ENCODE data around the gene FAM117A.

The FAM117A gene

DNA sequence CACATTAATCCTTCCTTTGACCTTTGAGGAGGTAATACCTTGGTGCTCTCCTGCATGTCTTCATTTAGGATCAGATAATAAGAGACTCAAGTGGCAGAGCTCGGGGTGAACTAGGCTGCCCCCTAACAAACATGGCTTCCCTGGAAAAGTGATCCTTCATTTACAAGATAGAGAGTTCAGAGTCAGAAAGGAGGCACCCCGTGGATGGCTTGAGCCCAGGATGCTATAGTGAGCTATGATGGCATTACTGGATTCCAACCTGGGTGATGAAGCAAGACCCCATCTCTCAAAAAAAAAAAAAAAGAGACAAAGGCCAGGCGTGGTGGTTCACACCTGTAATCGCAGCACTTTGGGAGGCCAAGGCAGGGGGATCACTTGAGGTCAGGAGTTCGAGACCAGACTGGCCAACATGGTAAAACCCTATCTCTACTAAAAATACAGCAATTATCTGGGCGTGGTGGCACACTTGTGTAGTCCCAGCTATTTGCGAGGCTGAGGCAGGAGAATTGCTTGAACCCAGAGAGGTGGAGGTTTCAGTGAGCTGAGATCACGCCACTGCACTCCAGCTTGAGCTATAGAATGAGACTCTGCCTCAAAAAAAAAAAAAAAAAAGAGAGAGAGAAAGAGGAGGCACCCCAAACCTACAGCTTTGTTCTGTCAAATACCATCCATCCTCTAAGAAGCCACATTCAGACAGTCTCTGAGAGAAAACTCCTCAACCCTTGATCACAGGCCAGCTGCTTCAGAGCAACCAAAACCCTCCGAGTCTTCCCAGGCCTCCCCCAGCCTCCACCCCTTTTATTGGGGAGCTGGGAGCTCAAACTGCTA is 7.4 kb downstream of the FAM117A start:
- FAIRE-seq = no peak
- no peak for DNase-seq (ENCODE audit: insufficient read length, low spot score)
- TF ChIP-seq POLR2A (IDR thresholded peaks at IDR 0.05; ENCODE audit: low read depth, low read length) = no peak

- FAIRE-seq = no peak
- no peak for DNase-seq (ENCODE audit: insufficient read length, low spot score)
- TF ChIP-seq POLR2A (IDR thresholded peaks at IDR 0.05; ENCODE audit: low read depth, low read length) = no peak
These were observed 8.2 kb downstream of the FAM117A start for GRCh38 chr17:49755663-49756283.

DNA sequence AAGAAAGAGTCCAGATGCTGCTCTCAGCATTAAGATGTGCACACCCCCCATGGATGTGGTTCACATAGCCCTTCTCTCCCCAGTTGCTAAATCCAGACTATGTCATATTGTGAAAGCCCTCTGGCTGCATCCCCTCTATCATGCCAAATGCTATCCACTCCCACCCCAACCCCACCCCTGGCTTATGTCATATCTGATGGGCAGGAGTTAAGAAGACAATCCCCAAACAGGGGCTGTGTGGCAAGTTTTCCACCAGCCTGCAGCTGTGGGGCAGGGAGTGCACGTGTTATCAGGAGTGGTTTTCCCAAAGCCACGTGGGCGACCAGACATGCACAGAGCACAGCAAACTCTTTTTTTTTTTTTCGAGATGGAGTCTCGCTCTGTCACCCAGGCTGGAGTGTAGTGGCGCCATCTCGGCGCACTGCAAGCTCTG is 10.0 kb downstream of the FAM117A start:
- FAIRE-seq = no peak

GRCh38 chr17:49752508-49752907 is 11.4 kb downstream of the FAM117A start:
- TF ChIP-seq POLR2A (IDR thresholded peaks at IDR 0.05; ENCODE audit: low read depth, low read length) = no peak
- FAIRE-seq = no peak
- no peak for DNase-seq (ENCODE audit: insufficient read length, low spot score)

More for the DNA sequence above, 10.0 kb downstream of the FAM117A start:
- no peak for TF ChIP-seq POLR2A (IDR thresholded peaks at IDR 0.05; ENCODE audit: low read depth, low read length)
- DNase-seq (ENCODE audit: insufficient read length, low spot score) = no peak

DNA sequence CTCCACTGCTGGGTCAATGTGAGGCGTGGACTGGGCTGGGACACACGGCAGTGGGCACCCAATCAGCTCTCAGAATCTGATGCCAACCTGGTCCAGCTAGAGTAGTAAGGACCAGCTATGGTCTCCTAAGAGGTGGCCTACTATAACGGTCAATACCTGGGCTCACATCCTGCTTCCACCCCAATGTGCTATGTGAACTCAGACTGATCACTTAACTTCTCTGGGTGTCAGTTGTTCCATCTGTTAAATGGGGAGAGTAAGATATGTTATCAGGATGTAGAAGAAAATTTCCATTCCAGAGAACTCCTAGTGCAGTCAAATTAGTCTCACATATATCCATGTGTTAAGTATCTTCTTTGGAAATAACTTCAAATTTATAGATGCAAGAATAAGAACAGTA is 14.2 kb downstream of the FAM117A start:
- TF ChIP-seq POLR2A (IDR thresholded peaks at IDR 0.05; ENCODE audit: low read depth, low read length) = no peak
- FAIRE-seq = no peak
- DNase-seq (ENCODE audit: insufficient read length, low spot score) = no peak

- TF ChIP-seq POLR2A (IDR thresholded peaks at IDR 0.05; ENCODE audit: low read depth, low read length) = no peak
- no peak for DNase-seq (ENCODE audit: insufficient read length, low spot score)
- FAIRE-seq = no peak
These were observed 15.1 kb downstream of the FAM117A start for GRCh38 chr17:49748791-49749190.

GRCh38 chr17:49748223-49748622 is 15.7 kb downstream of the FAM117A start:
- no peak for DNase-seq (ENCODE audit: insufficient read length, low spot score)
- no peak for TF ChIP-seq POLR2A (IDR thresholded peaks at IDR 0.05; ENCODE audit: low read depth, low read length)
- FAIRE-seq = no peak

GRCh38 chr17:49747632-49748031 is 16.3 kb downstream of the FAM117A start:
- no peak for DNase-seq (ENCODE audit: insufficient read length, low spot score)
- no peak for FAIRE-seq
- no peak for TF ChIP-seq POLR2A (IDR thresholded peaks at IDR 0.05; ENCODE audit: low read depth, low read length)

GRCh38 chr17:49746791-49747490 is 17.0 kb downstream of the FAM117A start:
- FAIRE-seq (no peak), DNase-seq (ENCODE audit: insufficient read length, low spot score) (no peak)
- TF ChIP-seq POLR2A (IDR thresholded peaks at IDR 0.05; ENCODE audit: low read depth, low read length) = no peak

DNA sequence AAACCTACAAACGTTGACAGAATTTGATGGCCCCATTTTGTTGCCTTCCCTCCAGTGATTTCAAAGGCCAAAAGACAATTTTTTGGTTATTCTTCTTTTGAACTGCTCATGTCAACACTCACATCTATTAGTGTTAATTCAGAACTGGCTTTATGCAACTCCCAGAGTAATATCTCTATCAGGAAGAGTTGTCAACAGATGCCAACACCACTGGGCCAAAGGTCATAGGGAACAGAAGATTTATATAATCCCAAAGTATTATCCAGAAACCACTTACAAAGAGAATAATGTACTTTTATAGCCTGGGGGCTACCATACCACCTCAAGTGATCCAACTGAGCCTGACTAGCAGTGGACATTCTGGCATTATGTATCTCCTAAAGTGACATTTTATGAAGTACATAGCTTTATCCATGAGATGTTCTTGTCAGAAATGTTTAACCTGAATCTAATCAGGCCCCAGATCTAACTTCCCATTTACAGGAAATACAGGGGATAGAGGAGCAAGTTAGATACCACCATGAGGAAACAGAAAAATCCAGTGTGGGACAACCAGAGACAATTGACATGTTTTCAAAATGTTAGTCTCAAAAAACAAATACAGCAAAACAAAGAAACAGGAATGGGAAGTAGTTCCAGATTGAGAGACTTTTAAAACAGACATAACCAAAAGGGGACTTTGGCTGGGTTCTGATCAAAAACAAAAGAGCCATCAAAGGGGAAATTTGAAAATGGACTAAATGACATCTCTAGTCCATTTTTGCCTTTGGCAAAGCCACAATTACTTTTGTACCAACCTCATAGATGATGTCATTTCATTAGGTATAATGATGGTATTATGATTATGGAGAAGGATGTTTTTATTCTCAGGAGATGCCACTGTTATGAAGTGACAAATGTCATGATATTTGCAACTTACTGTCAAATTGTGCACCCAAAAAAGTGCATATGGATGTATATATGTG is 18.5 kb downstream of the FAM117A start:
- no peak for FAIRE-seq
- TF ChIP-seq POLR2A (IDR thresholded peaks at IDR 0.05; ENCODE audit: low read depth, low read length) = no peak

DNA sequence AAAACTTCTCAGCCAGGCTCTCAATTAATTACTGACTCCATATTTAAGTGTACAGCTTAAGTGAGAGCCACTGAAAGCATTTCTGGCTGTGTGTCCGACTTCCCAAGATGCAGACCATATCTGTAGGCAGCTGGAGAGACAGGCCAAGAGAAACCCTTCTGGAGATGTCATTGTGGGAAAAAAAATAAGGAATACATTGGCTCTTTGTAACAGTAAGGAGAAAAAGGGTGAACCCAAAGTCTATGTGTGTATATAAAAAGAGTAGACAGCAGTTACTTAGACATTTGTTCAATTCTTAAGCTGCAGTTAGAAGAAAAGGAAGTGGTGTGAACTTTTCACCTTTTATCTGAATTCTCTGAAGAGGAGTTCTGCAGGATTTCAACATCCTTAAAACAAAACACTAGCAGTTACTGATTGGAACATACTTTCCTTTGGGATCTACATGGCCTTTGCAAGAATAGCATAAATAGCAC is 21.7 kb downstream of the FAM117A start:
- TF ChIP-seq POLR2A (IDR thresholded peaks at IDR 0.05; ENCODE audit: low read depth, low read length) = no peak
- no peak for FAIRE-seq
- no peak for DNase-seq (ENCODE audit: insufficient read length, low spot score)

More for the DNA sequence above, 18.5 kb downstream of the FAM117A start:
- DNase-seq (ENCODE audit: insufficient read length, low spot score) = no peak

- FAIRE-seq (no peak), DNase-seq (ENCODE audit: insufficient read length, low spot score) (no peak)
- no peak for TF ChIP-seq POLR2A (IDR thresholded peaks at IDR 0.05; ENCODE audit: low read depth, low read length)
These were observed 22.2 kb downstream of the FAM117A start for GRCh38 chr17:49741692-49742076.

GRCh38 chr17:49741009-49741691 is 22.8 kb downstream of the FAM117A start:
- TF ChIP-seq POLR2A (IDR thresholded peaks at IDR 0.05; ENCODE audit: low read depth, low read length) = no peak
- FAIRE-seq (no peak), DNase-seq (ENCODE audit: insufficient read length, low spot score) (no peak)

Measured in H54 (cell line).